K562 (cell line): Measurements from ENCODE around the gene ARPC2. TPM values are rescaled to one million over a fixed set of nuclear protein-coding genes. Genes with fewer than 3 reads are reported as not detected.
A peak's percentile ranks its signal among the peaks of the same experiment; 100 is the strongest.

Experiments used
- ATAC-seq: fragments of 200-7000 bp; cut with Tn5 transposase; 3 replicates; pipeline ENCODE4 v1.9.1; 2020; ENCODE audit warnings: moderate library complexity
- BruUV-seq: library from RNA; stranded (reverse); fragments of 400-500 nt; replicated peaks from 2 replicates; lab custom pipeline; 2021; lab: Mats Ljungman, UMichigan
- CTCF ChIA-PET: fragments of 300-600 bp; formaldehyde crosslinking; extraction: SDS; loops from one replicate; lab custom pipeline; 2021; ENCODE audit warnings: low intra/inter-chr PET ratio; lab: Yijun Ruan, JAX
- POLR2A ChIA-PET: fragments of 300-600, 350-650 bp; sonication (Branson Sonifier 250); formaldehyde crosslinking; extraction: SDS; loops from one replicate; lab custom pipeline; 2021; ENCODE audit warnings: antibody characterized with exemption, inconsistent platforms; lab: Yijun Ruan, JAX
- DNase-seq, 4 experiments: peaks; one replicate each; pipeline versions ENCODE4 v3.0.0 to v3.0.0-alpha.2; 2011 to 2018; ENCODE audit warnings: low spot score in 3 of 4, mixed read lengths in 3 of 4; ENCODE audit errors: extremely low read depth in 1 of 4
- FAIRE-seq: peaks from 2 replicates; lab custom pipeline; 2011; peaks lifted over from hg19 to GRCh38; lab: Jason Lieb, UNC
- H2AFZ ChIP-seq: 2 replicates; pipeline ENCODE4 v1.6.0; 2011; ENCODE audit warnings: low read depth, low read length, control low read depth, inconsistent platforms
- H3K27ac ChIP-seq: fragments of 200-600 bp; 3 replicates; pipeline ENCODE4 v1.8.0; 2011; ENCODE audit warnings: low read depth, mild to moderate bottlenecking, control low read depth, inconsistent platforms, low read length, moderate library complexity, mixed read lengths; ENCODE audit errors: extremely low read depth
- H3K27me3 ChIP-seq, 2 experiments: fragments of 300-600 bp in 1 of 2; 2 replicates in 1 of 2; 3 replicates in 1 of 2; pipeline versions ENCODE4 v1.6.0 to v1.8.0; 2011; ENCODE audit warnings: inconsistent platforms in 2 of 2, low read length in 2 of 2, mild to moderate bottlenecking in 1 of 2, mixed read lengths in 1 of 2, moderate library complexity in 1 of 2; ENCODE audit not compliant: control insufficient read depth in 2 of 2, insufficient read depth in 2 of 2
- H3K36me3 ChIP-seq: fragments of 300-600 bp; 3 replicates; pipeline ENCODE4 v1.8.0; 2011; ENCODE audit warnings: mild to moderate bottlenecking, low read length, inconsistent platforms; ENCODE audit not compliant: control insufficient read depth, insufficient read depth
- H3K4me1 ChIP-seq, 2 experiments: fragments of 200-600 bp in 1 of 2; replicated peaks in 1 of 2; 2 replicates in 1 of 2; 3 replicates in 1 of 2; pipeline versions ENCODE4 v1.5.1 to v1.8.0; 2011; ENCODE audit warnings: inconsistent platforms in 2 of 2, low read length in 2 of 2, mild to moderate bottlenecking in 1 of 2, mixed read lengths in 1 of 2, moderate library complexity in 1 of 2; ENCODE audit not compliant: control insufficient read depth in 2 of 2, insufficient read depth in 2 of 2
- H3K4me2 ChIP-seq: 2 replicates; pipeline ENCODE4 v1.6.1; 2011; ENCODE audit warnings: low read length, control low read depth, inconsistent platforms, mixed read lengths; ENCODE audit not compliant: insufficient read depth
- H3K4me3 ChIP-seq: fragments of 200-600 bp; sonication (generic), shearing (Covaris generic); 2 replicates; pipeline ENCODE4 v1.5.1; 2016; ENCODE audit warnings: control low read depth, inconsistent platforms
- H3K79me2 ChIP-seq: fragments of 200-600 bp; 3 replicates; pipeline ENCODE4 v1.8.0; 2011; ENCODE audit warnings: low read length, inconsistent platforms; ENCODE audit not compliant: control insufficient read depth, insufficient read depth
- H3K9ac ChIP-seq, 2 experiments: 2 replicates each; pipeline versions ENCODE4 v1.6.0 to v1.6.1; 2011; ENCODE audit warnings: low read depth in 2 of 2, low read length in 2 of 2, control low read depth in 1 of 2, inconsistent platforms in 1 of 2, mild to moderate bottlenecking in 1 of 2, mixed read lengths in 1 of 2; ENCODE audit not compliant: insufficient read depth in 1 of 2
- H3K9me1 ChIP-seq: one replicate; pipeline ENCODE4 v1.6.0; 2011; ENCODE audit warnings: inconsistent platforms, mild to moderate bottlenecking, low read length, moderate library complexity; ENCODE audit not compliant: control insufficient read depth, insufficient read depth
- H3K9me3 ChIP-seq: replicated peaks from 2 replicates; pipeline ENCODE4 v1.5.1; 2011; ENCODE audit warnings: low read depth, low read length, inconsistent platforms; ENCODE audit not compliant: control insufficient read depth, insufficient read depth
- H4K20me1 ChIP-seq: replicated peaks from 2 replicates; pipeline ENCODE4 v1.6.1; 2011; ENCODE audit warnings: low read length, inconsistent platforms, mixed read lengths; ENCODE audit not compliant: control insufficient read depth, insufficient read depth
- CCNT2 ChIP-seq: IDR thresholded peaks from 2 replicates; pipeline ENCODE4 v1.6.1; 2011; ENCODE audit warnings: borderline replicate concordance, low read depth, mild to moderate bottlenecking, moderate library complexity, mixed read lengths, low read length; ENCODE audit not compliant: insufficient read length; ENCODE audit errors: extremely low read depth
- ILF3 ChIP-seq: fragments of 450-650 bp; IDR thresholded peaks from 2 replicates; pipeline ENCODE4 v1.6.1; 2018; ENCODE audit warnings: antibody characterized with exemption, mild to moderate bottlenecking, moderate library complexity, borderline replicate concordance
- JUNB ChIP-seq: fragments of 450-650 bp; formaldehyde crosslinking; conservative IDR thresholded peaks from 2 replicates; pipeline ENCODE4 v1.4.0; 2020; ENCODE audit warnings: mild to moderate bottlenecking
- KAT8 ChIP-seq: fragments of 450-650 bp; IDR thresholded peaks from 2 replicates; pipeline ENCODE4 v1.6.1; 2016; ENCODE audit warnings: low read depth, mild to moderate bottlenecking
- SUPT5H ChIP-seq: fragments of 450-650 bp; IDR thresholded peaks from 2 replicates; pipeline ENCODE4 v1.6.1; 2016
- TRIM28 ChIP-seq: fragments of 450-650 bp; IDR thresholded peaks from 2 replicates; pipeline ENCODE4 v1.6.1; 2017
- ZNF407 ChIP-seq: fragments of 450-650 bp; IDR thresholded peaks from 2 replicates; pipeline ENCODE4 v1.6.1; 2016; ENCODE audit warnings: low read depth
- WGBS: fragments of 100-300 bp; shearing (Covaris generic); methylation state at CpG from one replicate; pipeline ENCODE4 v1.1.6; 2016; ENCODE audit warnings: low coverage, mixed read lengths; ENCODE audit not compliant: insufficient coverage; ENCODE audit errors: missing lambda C conversion rate; 5-methylcytosine and 5-hydroxymethylcytosine counted together
- in situ Hi-C: fragments of 300-500 bp; cut with MboI; formaldehyde crosslinking; loops from 4 replicates; pipeline ENCODE4 v1.15.0; 2018; ENCODE audit warnings: inconsistent platforms, mixed read lengths
- intact Hi-C: fragments of 100-400 bp; cut with micrococcal nuclease; formaldehyde crosslinking; loops from 2 replicates; pipeline ENCODE4 v1.14.2; 2022
- polyA plus RNA-seq, 8 experiments: library from polyadenylated mRNA; depleted of rRNA in 4 of 8; stranded (reverse) in 5 of 8; unstranded in 3 of 8; fragments of >200 nt; fragmentation: Nextera tagmentation in 2 of 8; fragmentation: Illumina TruSeq in 1 of 8; extraction: Ambion mirVana in 2 of 8; extraction: Trizol in 1 of 8; gene quantifications; 2 replicates each; pipeline versions ENCODE4 v1.2.1 to v1.2.3, GENCODE V29; 2011 to 2014; ENCODE audit warnings: inconsistent platforms in 1 of 8, missing spikeins in 1 of 8
- total RNA-seq, 7 experiments: library from RNA; depleted of rRNA in 6 of 7; stranded (reverse); fragments of >200 nt in 6 of 7; fragmentation: Illumina TruSeq in 2 of 7; extraction: Trizol in 2 of 7; gene quantifications; 2 replicates each; pipeline versions ENCODE4 v1.2.1 to v1.2.3, GENCODE V29; 2011 to 2021; ENCODE audit warnings: low replicate concordance in 1 of 7
- TF ChIP-seq, protein P1 (sequence below): fragments of 250-450 bp; sonication (Bioruptor Pico); IDR thresholded peaks from 2 replicates; pipeline ENCODE4 v1.4.0; 2020; ENCODE audit warnings: mild to moderate bottlenecking, moderate library complexity, borderline replicate concordance

Gene ARPC2
- total and polyA plus RNA-seq, 9 of the 15 experiments (the other 6 are each of a cell fraction or from before 2014, with no cell fraction given), result 81.9 to 187 (median 103) TPM

- TF ChIP-seq ILF3 (no peak), JUNB (CRISPR knock-in tag) (no peak), CCNT2 (no peak), KAT8 (no peak)
- TF ChIP-seq, protein P1, sequence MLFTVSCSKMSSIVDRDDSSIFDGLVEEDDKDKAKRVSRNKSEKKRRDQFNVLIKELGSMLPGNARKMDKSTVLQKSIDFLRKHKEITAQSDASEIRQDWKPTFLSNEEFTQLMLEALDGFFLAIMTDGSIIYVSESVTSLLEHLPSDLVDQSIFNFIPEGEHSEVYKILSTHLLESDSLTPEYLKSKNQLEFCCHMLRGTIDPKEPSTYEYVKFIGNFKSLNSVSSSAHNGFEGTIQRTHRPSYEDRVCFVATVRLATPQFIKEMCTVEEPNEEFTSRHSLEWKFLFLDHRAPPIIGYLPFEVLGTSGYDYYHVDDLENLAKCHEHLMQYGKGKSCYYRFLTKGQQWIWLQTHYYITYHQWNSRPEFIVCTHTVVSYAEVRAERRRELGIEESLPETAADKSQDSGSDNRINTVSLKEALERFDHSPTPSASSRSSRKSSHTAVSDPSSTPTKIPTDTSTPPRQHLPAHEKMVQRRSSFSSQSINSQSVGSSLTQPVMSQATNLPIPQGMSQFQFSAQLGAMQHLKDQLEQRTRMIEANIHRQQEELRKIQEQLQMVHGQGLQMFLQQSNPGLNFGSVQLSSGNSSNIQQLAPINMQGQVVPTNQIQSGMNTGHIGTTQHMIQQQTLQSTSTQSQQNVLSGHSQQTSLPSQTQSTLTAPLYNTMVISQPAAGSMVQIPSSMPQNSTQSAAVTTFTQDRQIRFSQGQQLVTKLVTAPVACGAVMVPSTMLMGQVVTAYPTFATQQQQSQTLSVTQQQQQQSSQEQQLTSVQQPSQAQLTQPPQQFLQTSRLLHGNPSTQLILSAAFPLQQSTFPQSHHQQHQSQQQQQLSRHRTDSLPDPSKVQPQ (CRISPR knock-in tag), result no peak
These were observed 68.6 kb downstream of the ARPC2 start (continued) for GRCh38 chr2:218285604-218286003.

- Histone ChIP-seq H3K9me3 (no peaks in the 10 kb centered on the region), H3K9me1 (no peaks in the 10 kb centered on the region), H3K4me1 (peaks cover 35 to 50% of the 10 kb centered on the region in 2 experiments), H3K79me2 (peaks cover 96% of the 10 kb centered on the region), H3K9ac (peak overlapping the region; percentile 72 to 90), H4K20me1 (peaks cover 11% of the 10 kb centered on the region), H3K27me3 (no peaks in the 10 kb centered on the region), H3K36me3 (peaks cover 57% of the 10 kb centered on the region), H3K4me2 (peak overlapping the region; percentile 77), H3K27ac (peak overlapping the region; percentile 88), H2AFZ (no peak overlapping the region), H3K4me3 (peak overlapping the region; percentile 14)
- WGBS, result 5% methylated on average over 10 of the region's 11 CpGs
- intact Hi-C loops (loop anchor here (2.0 kb wide), 1 partner anchor 14 kb away; no protein-coding TSS in a partner anchor), in situ Hi-C loops (loop anchor here (5.0 kb wide), 1 partner anchor 110 kb away; the partner anchor contains the start of gene CTDSP1)
- POLR2A ChIA-PET, result interaction anchor here (0.6 to 3.4 kb wide), 14 partner anchors 8 to 937 kb away, joined by 3 to 19 read pairs (median 4); partner anchors contain the start of genes AAMP and PNKD
- CTCF ChIA-PET, result interaction anchor here (0.7 kb wide), 1 partner anchor 36 kb away, joined by 3 read pairs; no protein-coding TSS in a partner anchor
- DNase-seq (peak; percentile 71 to 93 (median 77)), ATAC-seq (peak; percentile 84), FAIRE-seq (peak; percentile 93)
- BruUV-seq, result no TSS peak
- peak; percentile 89; the same call in 1 of the 2 replicates for TF ChIP-seq SUPT5H
- no peak for TF ChIP-seq TRIM28
- TF ChIP-seq ZNF407, result peak; percentile 90
These were observed 69.8 kb downstream of the ARPC2 start for GRCh38 chr2:218286570-218287459.
